A673 (cell line): ENCODE data around the gene IZUMO2. TPM values are rescaled to one million over a fixed set of nuclear protein-coding genes. Genes with fewer than 3 reads are reported as not detected.

Experiments
- BruUV-seq: library from RNA; stranded (reverse); fragments of 400-500 nt; replicated peaks from 2 replicates; lab custom pipeline; 2021; lab: Mats Ljungman, UMichigan
- CTCF ChIA-PET: fragments of 300-600 bp; sonication (Branson Sonifier 250); formaldehyde crosslinking; loops from one replicate; lab custom pipeline; 2022; ENCODE audit warnings: antibody characterized with exemption; lab: Charles Lee
- POLR2A ChIA-PET: fragments of 300-600 bp; sonication (Branson Sonifier 250); formaldehyde crosslinking; loops from one replicate; lab custom pipeline; 2022; ENCODE audit warnings: antibody characterized with exemption; ENCODE audit not compliant: low non-redundant PET; lab: Charles Lee
- DNase-seq: peaks from one replicate; pipeline ENCODE4 v3.0.0-alpha.2; 2015; ENCODE audit warnings: low spot score
- H3K27ac ChIP-seq: fragments of 200-600 bp; sonication (generic); 2 replicates; pipeline ENCODE4 v1.5.1; 2016; ENCODE audit warnings: mixed run types, low read depth, mild to moderate bottlenecking, mixed read lengths, antibody characterized with exemption, low read length; ENCODE audit not compliant: poor library complexity, severe bottlenecking
- H3K27me3 ChIP-seq: fragments of 200-600 bp; sonication (generic); replicated peaks from 2 replicates; pipeline ENCODE4 v1.6.1; 2017; ENCODE audit warnings: mixed run types, low read depth, mild to moderate bottlenecking, mixed read lengths, antibody characterized with exemption, low read length; ENCODE audit not compliant: insufficient read depth, poor library complexity
- H3K36me3 ChIP-seq: fragments of 200-600 bp; sonication (generic); 2 replicates; pipeline ENCODE4 v1.6.1; 2016; ENCODE audit warnings: mixed run types, mild to moderate bottlenecking, mixed read lengths, antibody characterized with exemption, low read length; ENCODE audit not compliant: insufficient read depth, poor library complexity, severe bottlenecking
- H3K4me1 ChIP-seq: fragments of 200-600 bp; sonication (generic); 2 replicates; pipeline ENCODE4 v1.6.1; 2017; ENCODE audit warnings: mixed run types, mild to moderate bottlenecking, mixed read lengths, antibody characterized with exemption, low read length; ENCODE audit not compliant: insufficient read depth, poor library complexity, severe bottlenecking
- H3K4me3 ChIP-seq: fragments of 200-600 bp; sonication (generic); 2 replicates; pipeline ENCODE4 v1.5.1; 2016; ENCODE audit warnings: low read depth, mixed run types, mild to moderate bottlenecking, mixed read lengths, low read length; ENCODE audit not compliant: poor library complexity, severe bottlenecking
- H3K9me3 ChIP-seq: fragments of 200-600 bp; sonication (generic); 2 replicates; pipeline ENCODE4 v1.6.1; 2016; ENCODE audit warnings: mixed run types, low read depth, mild to moderate bottlenecking, mixed read lengths, antibody characterized with exemption, low read length; ENCODE audit not compliant: poor library complexity, severe bottlenecking
- EZH2 ChIP-seq: fragments of 200-600 bp; sonication (generic); IDR thresholded peaks from 2 replicates; pipeline ENCODE4 v1.6.1; 2017; ENCODE audit warnings: borderline replicate concordance, low read depth, mild to moderate bottlenecking, mixed read lengths, antibody characterized with exemption, low read length; ENCODE audit not compliant: poor library complexity, severe bottlenecking
- intact Hi-C: fragments of 100-400 bp; cut with micrococcal nuclease; formaldehyde crosslinking; loops from one replicate; pipeline ENCODE4 v1.10.0; 2022; ENCODE audit not compliant: unreplicated experiment
- total RNA-seq: library from RNA; stranded (reverse); gene quantifications from 2 replicates; pipeline ENCODE4 v1.2.3, GENCODE V29; 2021
- TF ChIP-seq, protein P1 (sequence below): fragments of 300-800, 200-600 bp; sonication (generic); conservative IDR thresholded peaks from 2 replicates; pipeline ENCODE4 v1.5.1; 2017; ENCODE audit warnings: low read depth, mild to moderate bottlenecking, antibody characterized with exemption, low read length, moderate library complexity, mixed read lengths

Gene IZUMO2
- total RNA-seq, 1 experiment from 2014 or later, result not detected

GRCh38 chr19:50204811-50205675 lies 42.0 kb upstream of the IZUMO2 start:
- H3K4me3 ChIP-seq, result no peak overlapping the region
- ChIA-PET CTCF (no interaction called here), POLR2A (no interaction called here)
- TF ChIP-seq EZH2, result no peak
- TF ChIP-seq, protein P1, sequence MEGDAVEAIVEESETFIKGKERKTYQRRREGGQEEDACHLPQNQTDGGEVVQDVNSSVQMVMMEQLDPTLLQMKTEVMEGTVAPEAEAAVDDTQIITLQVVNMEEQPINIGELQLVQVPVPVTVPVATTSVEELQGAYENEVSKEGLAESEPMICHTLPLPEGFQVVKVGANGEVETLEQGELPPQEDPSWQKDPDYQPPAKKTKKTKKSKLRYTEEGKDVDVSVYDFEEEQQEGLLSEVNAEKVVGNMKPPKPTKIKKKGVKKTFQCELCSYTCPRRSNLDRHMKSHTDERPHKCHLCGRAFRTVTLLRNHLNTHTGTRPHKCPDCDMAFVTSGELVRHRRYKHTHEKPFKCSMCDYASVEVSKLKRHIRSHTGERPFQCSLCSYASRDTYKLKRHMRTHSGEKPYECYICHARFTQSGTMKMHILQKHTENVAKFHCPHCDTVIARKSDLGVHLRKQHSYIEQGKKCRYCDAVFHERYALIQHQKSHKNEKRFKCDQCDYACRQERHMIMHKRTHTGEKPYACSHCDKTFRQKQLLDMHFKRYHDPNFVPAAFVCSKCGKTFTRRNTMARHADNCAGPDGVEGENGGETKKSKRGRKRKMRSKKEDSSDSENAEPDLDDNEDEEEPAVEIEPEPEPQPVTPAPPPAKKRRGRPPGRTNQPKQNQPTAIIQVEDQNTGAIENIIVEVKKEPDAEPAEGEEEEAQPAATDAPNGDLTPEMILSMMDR, result no peak
- no peak overlapping the region for H3K27ac ChIP-seq
- intact Hi-C loops, result no loop called here
- no peak for DNase-seq
- peaks cover 38% of the 10 kb centered on the region for H3K27me3 ChIP-seq
- H3K9me3 ChIP-seq, result no peaks in the 10 kb centered on the region
- no TSS peak for BruUV-seq
- no peaks in the 10 kb centered on the region for H3K4me1 ChIP-seq
- no peaks in the 10 kb centered on the region for H3K36me3 ChIP-seq

GRCh38 chr19:50204081-50204428 lies 41.0 kb upstream of the IZUMO2 start:
- TF ChIP-seq, protein P1, result no peak
- no peak for TF ChIP-seq EZH2
- no peaks in the 10 kb centered on the region for H3K9me3 ChIP-seq
- no peak for DNase-seq
- POLR2A ChIA-PET, result no interaction called here
- CTCF ChIA-PET, result interaction anchor here (0.6 kb wide), 1 partner anchor 217 kb away, joined by 6 read pairs; no protein-coding TSS in a partner anchor
- no peaks in the 10 kb centered on the region for H3K36me3 ChIP-seq
- BruUV-seq, result no TSS peak
- intact Hi-C loops, result no loop called here
- H3K27ac ChIP-seq, result no peak overlapping the region
- H3K27me3 ChIP-seq, result peaks cover 46% of the 10 kb centered on the region
- no peaks in the 10 kb centered on the region for H3K4me1 ChIP-seq
- no peak overlapping the region for H3K4me3 ChIP-seq

- H3K4me1 ChIP-seq, result no peaks in the 10 kb centered on the region
- H3K27ac ChIP-seq, result no peak within 1 kb of the TSS
- no peaks in the 10 kb centered on the region for H3K9me3 ChIP-seq
- peak; percentile 84 for DNase-seq
- CTCF ChIA-PET, result interaction anchor here (0.5 kb wide), 1 partner anchor 522 kb away, joined by 5 read pairs; no protein-coding TSS in a partner anchor
- intact Hi-C loops, result no loop called here
- H3K27me3 ChIP-seq, result peaks cover 46% of the 10 kb centered on the region
- POLR2A ChIA-PET, result no interaction called here
- no peaks in the 10 kb centered on the region for H3K36me3 ChIP-seq
- BruUV-seq, result no TSS peak
- TF ChIP-seq, protein P1, result no peak
- no peak for TF ChIP-seq EZH2
- peak within 1 kb of the TSS; percentile 26 for H3K4me3 ChIP-seq
These were observed 40.4 kb upstream of the IZUMO2 start, which contains the start of gene MYH14 for GRCh38 chr19:50203281-50204080. Gene MYH14, plus strand, starts transcription at chr19:50203622. Its CDS starts 6,744 bp downstream, at chr19:50210366.
